ENCODE data around the gene SLC4A1. TPM values are rescaled to one million over a fixed set of nuclear protein-coding genes. Genes with fewer than 3 reads are reported as not detected.

SLC4A1 gene
- total RNA-seq (100 to 1,000 TPM in 1 of 7 donors, 10 to 100 TPM in 4, 1 to 10 TPM in 2; 2.2 to 315 (median 10.5) TPM), polyA plus RNA-seq (10 to 100 TPM in 1 of 3 donors, under 1 TPM in 2; 0.04 to 14.7 (median 0.30) TPM)
- long read RNA-seq, donor 1, full-length matches to known transcripts, result 15 of 445 reads
- long read RNA-seq, donor 1, partial matches to known transcripts, result 335 of 445 reads
- long read RNA-seq, donor 1, other reads (novel, unspliced or antisense), result 95 of 445 reads
- long read RNA-seq, donor 2, full-length matches to known transcripts, result 23 of 181 reads
- long read RNA-seq, donor 2, partial matches to known transcripts, result 146 of 181 reads
- long read RNA-seq, donor 2, other reads (novel, unspliced or antisense), result 12 of 181 reads

DNA sequence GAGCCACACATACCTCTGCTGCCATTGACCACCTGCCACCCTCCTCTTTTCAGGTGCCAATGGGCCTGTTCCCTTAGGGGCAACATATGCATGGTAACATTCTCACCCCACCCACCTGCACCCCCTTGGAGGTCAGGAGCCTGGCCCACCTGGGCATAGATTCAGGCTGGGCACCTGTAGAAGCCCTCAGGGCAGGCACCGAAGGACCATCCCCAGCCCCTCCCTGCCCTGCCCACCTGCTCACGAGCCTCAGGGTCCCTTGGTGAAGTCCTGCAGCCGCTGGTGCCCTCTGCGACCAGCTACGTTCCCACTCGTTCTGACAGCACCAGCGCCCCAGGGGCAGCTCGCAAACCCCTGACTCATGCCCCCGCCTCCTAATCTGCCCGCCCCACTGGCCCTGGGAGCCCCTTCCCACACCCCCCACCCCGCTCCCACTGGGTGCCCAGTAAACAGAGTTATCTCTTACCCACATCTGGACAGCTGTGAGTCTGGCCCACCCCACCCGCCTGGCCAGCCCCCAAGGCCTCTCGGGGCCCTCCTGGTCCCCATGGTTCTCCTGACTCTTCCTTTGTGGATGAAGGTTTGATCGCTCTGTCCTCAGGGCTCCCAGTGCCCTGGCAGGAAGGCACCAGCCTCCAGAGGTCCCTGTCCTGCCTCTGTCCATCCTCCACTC lies at the start of gene SLC4A1:
Gene SLC4A1, minus strand, starts transcription at position 318 of the 673 bp plus-strand sequence. CDS start 5,269 bp downstream, outside the sequence.
- Histone ChIP-seq H3K4me3 (peak within 1 kb of the TSS in 1 of 8 donors; percentile 15), H3K4me1 (peaks cover 0 to 8% (median 0%) of the 10 kb centered on the region in 6 donors), H3K27ac (no peak within 1 kb of the TSS), H3K36me3 (no peaks in the 10 kb centered on the region), H3K9me3 (no peaks in the 10 kb centered on the region), H3K27me3 (replicated peaks in 1 of 7) (no peaks in the 10 kb centered on the region)
- 76 to 82% (median 78%) methylated on average over 12 to 14 of the region's 14 CpGs for WGBS, 5 donors
- no peak for TF ChIP-seq POLR2AphosphoS5 (IDR thresholded peaks at IDR 0.05)
- no peak for TF ChIP-seq POLR2A (IDR thresholded peaks at IDR 0.05)
- TF ChIP-seq, protein P1, sequence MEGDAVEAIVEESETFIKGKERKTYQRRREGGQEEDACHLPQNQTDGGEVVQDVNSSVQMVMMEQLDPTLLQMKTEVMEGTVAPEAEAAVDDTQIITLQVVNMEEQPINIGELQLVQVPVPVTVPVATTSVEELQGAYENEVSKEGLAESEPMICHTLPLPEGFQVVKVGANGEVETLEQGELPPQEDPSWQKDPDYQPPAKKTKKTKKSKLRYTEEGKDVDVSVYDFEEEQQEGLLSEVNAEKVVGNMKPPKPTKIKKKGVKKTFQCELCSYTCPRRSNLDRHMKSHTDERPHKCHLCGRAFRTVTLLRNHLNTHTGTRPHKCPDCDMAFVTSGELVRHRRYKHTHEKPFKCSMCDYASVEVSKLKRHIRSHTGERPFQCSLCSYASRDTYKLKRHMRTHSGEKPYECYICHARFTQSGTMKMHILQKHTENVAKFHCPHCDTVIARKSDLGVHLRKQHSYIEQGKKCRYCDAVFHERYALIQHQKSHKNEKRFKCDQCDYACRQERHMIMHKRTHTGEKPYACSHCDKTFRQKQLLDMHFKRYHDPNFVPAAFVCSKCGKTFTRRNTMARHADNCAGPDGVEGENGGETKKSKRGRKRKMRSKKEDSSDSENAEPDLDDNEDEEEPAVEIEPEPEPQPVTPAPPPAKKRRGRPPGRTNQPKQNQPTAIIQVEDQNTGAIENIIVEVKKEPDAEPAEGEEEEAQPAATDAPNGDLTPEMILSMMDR (IDR thresholded peaks at IDR 0.05 in 8 of 11, conservative IDR thresholded peaks at IDR 0.05 in 3 of 11), result no peak
- no peak for DNase-seq
- intact Hi-C loops (cut with DNase I; ENCODE audit: low total_unique reads), result no loop called here

GRCh38 chr17:44317545-44317944 lies 49.6 kb upstream of the SLC4A1 start:
- peaks cover 4 to 47% (median 21%) of the 10 kb centered on the region in 6 donors for H3K4me1 ChIP-seq
- H3K4me3 ChIP-seq, result no peak overlapping the region
- H3K27ac ChIP-seq, result no peak overlapping the region
- intact Hi-C loops (cut with DNase I; ENCODE audit: low total_unique reads), result no loop called here
- peaks cover 0 to 58% (median 33%) of the 10 kb centered on the region in 7 donors for H3K27me3 ChIP-seq (replicated peaks in 1 of 7)
- WGBS, 5 donors, result 89 to 96% (median 90%) methylated on average over 6 of the region's 6 CpGs
- DNase-seq, result no peak
- TF ChIP-seq POLR2A (IDR thresholded peaks at IDR 0.05), result no peak
- peaks cover 0 to 39% (median 34%) of the 10 kb centered on the region in 6 donors for H3K36me3 ChIP-seq
- H3K9me3 ChIP-seq, result no peaks in the 10 kb centered on the region

DNA sequence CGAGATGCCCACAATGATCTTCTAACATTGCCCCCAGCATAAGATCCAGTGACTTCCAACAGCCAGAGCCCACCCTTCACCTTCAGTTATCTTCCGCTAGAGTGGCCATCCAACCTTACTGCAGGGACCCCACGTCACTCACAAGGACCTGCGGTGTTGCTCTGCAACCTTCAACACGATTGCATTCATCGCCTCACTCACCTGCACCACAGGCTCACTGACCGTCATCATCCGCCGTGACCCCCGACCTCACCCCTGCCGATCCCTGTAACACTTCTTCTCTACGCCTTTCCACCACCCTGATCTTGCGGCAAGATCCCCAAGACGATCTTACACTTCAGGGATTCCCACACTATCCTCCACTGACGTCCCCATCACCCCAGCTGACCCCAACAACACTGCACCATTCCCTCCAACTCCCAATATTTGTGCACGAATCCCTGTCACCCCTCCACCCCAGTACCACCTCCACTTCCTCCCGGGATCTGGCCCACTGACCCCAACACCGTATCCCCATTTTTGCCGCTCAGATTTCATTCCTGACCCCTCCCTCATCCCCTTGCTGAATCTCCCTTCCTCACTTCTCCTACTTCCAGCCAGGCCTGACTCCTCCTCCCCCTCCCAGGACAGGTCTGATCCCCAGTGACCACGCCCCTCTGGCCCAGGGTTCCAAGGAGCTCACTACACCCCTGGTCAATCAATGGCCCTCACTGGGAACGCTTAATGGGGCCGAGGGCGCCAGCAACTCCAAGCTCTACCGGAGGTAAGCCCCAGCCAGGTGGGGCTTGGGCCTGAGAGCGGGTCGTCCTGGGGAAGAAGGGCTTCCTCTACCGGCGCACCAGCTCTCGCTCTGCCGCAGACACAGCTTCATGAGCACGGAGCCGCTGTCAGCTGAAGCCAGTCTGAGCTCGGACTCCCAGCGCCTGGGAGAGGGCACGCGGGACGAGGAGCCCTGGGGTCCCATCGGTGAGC lies 48.1 kb upstream of the SLC4A1 start:
- peaks cover 4 to 34% (median 19%) of the 10 kb centered on the region in 6 donors for H3K4me1 ChIP-seq
- intact Hi-C loops (cut with DNase I; ENCODE audit: low total_unique reads), result no loop called here
- peaks cover 0 to 24% (median 20%) of the 10 kb centered on the region in 6 donors for H3K36me3 ChIP-seq
- H3K4me3 ChIP-seq, result peak overlapping the region in 3 of 8 donors; percentile 29 to 67 (median 31)
- peaks cover 0 to 68% (median 33%) of the 10 kb centered on the region in 7 donors for H3K27me3 ChIP-seq (replicated peaks in 1 of 7)
- TF ChIP-seq POLR2A (IDR thresholded peaks at IDR 0.05) (no peak), POLR2AphosphoS5 (IDR thresholded peaks at IDR 0.05) (peak in 2 of 3 donors; percentile 10 to 57)
- WGBS, 5 donors, result 7 to 9% (median 9%) methylated on average over 38 of the region's 38 CpGs
- no peaks in the 10 kb centered on the region for H3K9me3 ChIP-seq
- H3K27ac ChIP-seq, result no peak overlapping the region
- DNase-seq, result no peak

- peaks cover 0 to 14% (median 11%) of the 10 kb centered on the region in 6 donors for H3K36me3 ChIP-seq
- peaks cover 0 to 70% (median 33%) of the 10 kb centered on the region in 7 donors for H3K27me3 ChIP-seq (replicated peaks in 1 of 7)
- no peak overlapping the region for H3K27ac ChIP-seq
- intact Hi-C loops (cut with DNase I; ENCODE audit: low total_unique reads), result no loop called here
- WGBS, 5 donors, result 1 to 2% (median 2%) methylated on average over 19 to 81 of the region's 81 CpGs
- peak overlapping the region in 7 of 8 donors; percentile 15 to 67 (median 30) for H3K4me3 ChIP-seq
- peaks cover 4 to 34% (median 19%) of the 10 kb centered on the region in 6 donors for H3K4me1 ChIP-seq
- TF ChIP-seq, protein P1 (IDR thresholded peaks at IDR 0.05 in 8 of 11, conservative IDR thresholded peaks at IDR 0.05 in 3 of 11), result no peak
- TF ChIP-seq POLR2A (IDR thresholded peaks at IDR 0.05) (no peak), POLR2AphosphoS5 (IDR thresholded peaks at IDR 0.05) (no peak)
- H3K9me3 ChIP-seq, result no peaks in the 10 kb centered on the region
- DNase-seq, result no peak
Observed at GRCh38 chr17:44314869-44315661, 47.1 kb upstream of the SLC4A1 start.

Measured in spleen (tissue), 13 donors.